ENCODE results near the gene IGSF21. TPM values are rescaled to one million over a fixed set of nuclear protein-coding genes. Genes with fewer than 3 reads are reported as not detected.

Gene IGSF21
- total RNA-seq, 4 donors from 2014 or later, result 0.26 to 2.7 (median 0.88) TPM; not detected in 1

- WGBS, 2 donors, result 69 to 76% methylated on average over 6 of the region's 6 CpGs
- TF ChIP-seq CTCF (IDR thresholded peaks at IDR 0.05) (no peak), POLR2A (IDR thresholded peaks at IDR 0.05) (no peak)
- Histone ChIP-seq H3K9me3 (no peaks in the 10 kb centered on the region), H3K4me1 (no peaks in the 10 kb centered on the region), H3K36me3 (no peaks in the 10 kb centered on the region), H3K4me3 (no peak overlapping the region), H3K27me3 (peaks cover 0 to 42% (median 0%) of the 10 kb centered on the region in 4 donors), H3K27ac (no peak overlapping the region)
- no peak for DNase-seq
- intact Hi-C loops (cut with DNase I), result no loop called here
These were observed 196.7 kb downstream of the IGSF21 start for GRCh38 chr1:18304151-18304869.

GRCh38 chr1:18305182-18305795 lies 197.7 kb downstream of the IGSF21 start:
- no peak for TF ChIP-seq POLR2A (IDR thresholded peaks at IDR 0.05)
- TF ChIP-seq CTCF (IDR thresholded peaks at IDR 0.05), result no peak
- Histone ChIP-seq H3K4me3 (no peak overlapping the region), H3K27me3 (peaks cover 0 to 36% (median 0%) of the 10 kb centered on the region in 4 donors), H3K27ac (no peak overlapping the region), H3K4me1 (no peaks in the 10 kb centered on the region), H3K9me3 (no peaks in the 10 kb centered on the region), H3K36me3 (no peaks in the 10 kb centered on the region)
- DNase-seq, result no peak
- WGBS, 2 donors, result 76 to 88% methylated on average over 3 of the region's 3 CpGs
- intact Hi-C loops (cut with DNase I), result no loop called here

GRCh38 chr1:18307329-18307898 lies 199.8 kb downstream of the IGSF21 start:
- Histone ChIP-seq H3K4me3 (no peak overlapping the region), H3K27ac (no peak overlapping the region), H3K27me3 (peaks cover 0 to 32% (median 0%) of the 10 kb centered on the region in 4 donors), H3K9me3 (no peaks in the 10 kb centered on the region), H3K36me3 (no peaks in the 10 kb centered on the region), H3K4me1 (no peaks in the 10 kb centered on the region)
- no peak for DNase-seq
- 20 to 56% methylated on average over 1 to 4 of the region's 13 CpGs for WGBS, 2 donors
- intact Hi-C loops (cut with DNase I), result no loop called here
- TF ChIP-seq CTCF (IDR thresholded peaks at IDR 0.05) (no peak), POLR2A (IDR thresholded peaks at IDR 0.05) (no peak)

GRCh38 chr1:18309552-18310155 lies 202.1 kb downstream of the IGSF21 start:
- H3K36me3 ChIP-seq, result no peaks in the 10 kb centered on the region
- WGBS, 2 donors, result 52 to 59% methylated on average over 6 of the region's 10 CpGs
- no peak overlapping the region for H3K27ac ChIP-seq
- intact Hi-C loops (cut with DNase I), result no loop called here
- no peak for DNase-seq
- H3K9me3 ChIP-seq, result no peaks in the 10 kb centered on the region
- H3K4me3 ChIP-seq, result no peak overlapping the region
- H3K4me1 ChIP-seq, result no peaks in the 10 kb centered on the region
- H3K27me3 ChIP-seq, result peaks cover 0 to 16% (median 0%) of the 10 kb centered on the region in 4 donors
- TF ChIP-seq CTCF (IDR thresholded peaks at IDR 0.05) (no peak), POLR2A (IDR thresholded peaks at IDR 0.05) (no peak)

- DNase-seq, result no peak
- Histone ChIP-seq H3K27ac (no peak overlapping the region), H3K36me3 (no peaks in the 10 kb centered on the region), H3K4me3 (no peak overlapping the region), H3K9me3 (no peaks in the 10 kb centered on the region), H3K27me3 (peaks cover 0 to 8% (median 0%) of the 10 kb centered on the region in 4 donors), H3K4me1 (no peaks in the 10 kb centered on the region)
- 0 to 71% methylated on average over 1 to 7 of the region's 10 CpGs for WGBS, 2 donors
- no peak for TF ChIP-seq CTCF (IDR thresholded peaks at IDR 0.05)
- TF ChIP-seq POLR2A (IDR thresholded peaks at IDR 0.05), result no peak
- intact Hi-C loops (cut with DNase I), result no loop called here
These were observed 205.4 kb downstream of the IGSF21 start for GRCh38 chr1:18312961-18313360.
